Parathyroid adenoma (tissue), 2 donors: ENCODE measurements around the gene ANO9.
"Not testable (repeated sequence)": the region's sequence is repeated elsewhere in the genome, so short reads cannot be mapped to it uniquely, and the experiment has no call there.

Experiments
- H2AFZ ChIP-seq: fragments of 300-600 bp; sonication (generic); one replicate; pipeline ENCODE4 v1.7.0; 2017; ENCODE audit warnings: antibody characterized with exemption, mild to moderate bottlenecking
- H3K27ac ChIP-seq: fragments of 300-600 bp; sonication (generic); one replicate; pipeline ENCODE4 v1.7.0; 2017
- H3K27me3 ChIP-seq: fragments of 300-600 bp; sonication (generic); one replicate; pipeline ENCODE4 v1.7.0; 2017; ENCODE audit warnings: low read length; ENCODE audit not compliant: control insufficient read depth, insufficient read depth
- H3K36me3 ChIP-seq: fragments of 300-600 bp; sonication (generic); one replicate; pipeline ENCODE4 v1.7.0; 2017; ENCODE audit warnings: low read length; ENCODE audit not compliant: control insufficient read depth, insufficient read depth
- H3K4me1 ChIP-seq: fragments of 300-600 bp; sonication (generic); one replicate; pipeline ENCODE4 v1.7.0; 2017; ENCODE audit warnings: control low read depth
- H3K4me2 ChIP-seq: fragments of 300-600 bp; sonication (generic); one replicate; pipeline ENCODE4 v1.7.0; 2017; ENCODE audit warnings: low read length
- H3K4me3 ChIP-seq: fragments of 300-600 bp; sonication (generic); one replicate; pipeline ENCODE4 v1.7.0; 2017; ENCODE audit warnings: low read depth, low read length
- H3K79me2 ChIP-seq: fragments of 300-600 bp; sonication (generic); one replicate; pipeline ENCODE4 v1.7.0; 2017; ENCODE audit warnings: control low read depth
- H3K9ac ChIP-seq: fragments of 300-600 bp; sonication (generic); one replicate; pipeline ENCODE4 v1.7.0; 2017; ENCODE audit warnings: mild to moderate bottlenecking
- H3K9me3 ChIP-seq: fragments of 300-600 bp; sonication (generic); one replicate; pipeline ENCODE4 v1.7.0; 2017; ENCODE audit warnings: low read length; ENCODE audit not compliant: control insufficient read depth
- TF ChIP-seq, protein P1 (sequence below): fragments of 300-600 bp; sonication (generic); IDR thresholded peaks from one replicate; pipeline ENCODE4 v1.7.0; 2017; ENCODE audit warnings: antibody characterized with exemption, mild to moderate bottlenecking
- donor health status: primary hyperparathyroidism.

The ANO9 gene

DNA sequence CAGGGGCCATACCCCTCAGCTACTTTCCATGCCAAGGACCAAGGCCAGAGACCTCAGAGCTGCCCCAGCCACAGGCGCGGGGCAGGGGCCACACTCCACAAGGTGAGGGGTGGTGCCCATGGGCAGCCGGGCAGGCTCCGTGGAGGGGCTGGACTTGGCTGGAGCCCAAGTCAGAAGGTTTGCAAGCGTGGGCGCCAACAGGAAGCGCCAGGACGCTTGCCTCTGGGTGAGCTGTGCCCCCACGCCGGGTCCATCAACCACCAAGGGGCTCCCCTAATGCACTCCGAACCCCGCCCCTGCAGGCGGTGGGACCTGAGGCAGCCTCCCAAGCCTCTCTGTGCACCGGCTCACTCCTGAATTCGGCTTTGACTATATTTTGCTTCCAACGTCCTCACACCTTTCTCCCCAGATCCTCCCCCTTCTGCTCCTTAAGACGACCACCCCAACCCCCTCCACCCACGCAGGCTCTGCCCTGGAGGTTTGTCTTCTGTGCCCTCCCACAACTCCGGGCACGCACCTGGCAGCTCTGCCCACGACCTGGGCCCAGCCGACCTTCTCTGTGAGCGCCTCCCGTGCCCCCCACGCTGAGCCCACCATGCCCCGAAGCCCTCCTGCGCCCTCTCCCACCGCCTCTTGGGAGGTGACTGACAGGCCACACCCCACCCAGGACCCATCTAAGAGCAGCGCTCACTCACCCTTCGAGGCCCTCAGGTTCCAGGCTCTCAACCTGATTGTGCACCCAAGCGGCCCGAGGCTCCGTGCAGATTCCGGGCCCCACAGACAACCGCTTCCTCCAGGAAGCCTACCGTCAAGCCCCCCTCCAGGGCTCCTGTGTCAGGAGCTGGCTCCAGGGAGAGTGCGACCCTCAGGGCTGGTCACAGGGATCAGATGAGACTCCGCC is 50.4 kb downstream of the ANO9 start:
- no peak overlapping the region for H2AFZ ChIP-seq
- TF ChIP-seq, protein P1, sequence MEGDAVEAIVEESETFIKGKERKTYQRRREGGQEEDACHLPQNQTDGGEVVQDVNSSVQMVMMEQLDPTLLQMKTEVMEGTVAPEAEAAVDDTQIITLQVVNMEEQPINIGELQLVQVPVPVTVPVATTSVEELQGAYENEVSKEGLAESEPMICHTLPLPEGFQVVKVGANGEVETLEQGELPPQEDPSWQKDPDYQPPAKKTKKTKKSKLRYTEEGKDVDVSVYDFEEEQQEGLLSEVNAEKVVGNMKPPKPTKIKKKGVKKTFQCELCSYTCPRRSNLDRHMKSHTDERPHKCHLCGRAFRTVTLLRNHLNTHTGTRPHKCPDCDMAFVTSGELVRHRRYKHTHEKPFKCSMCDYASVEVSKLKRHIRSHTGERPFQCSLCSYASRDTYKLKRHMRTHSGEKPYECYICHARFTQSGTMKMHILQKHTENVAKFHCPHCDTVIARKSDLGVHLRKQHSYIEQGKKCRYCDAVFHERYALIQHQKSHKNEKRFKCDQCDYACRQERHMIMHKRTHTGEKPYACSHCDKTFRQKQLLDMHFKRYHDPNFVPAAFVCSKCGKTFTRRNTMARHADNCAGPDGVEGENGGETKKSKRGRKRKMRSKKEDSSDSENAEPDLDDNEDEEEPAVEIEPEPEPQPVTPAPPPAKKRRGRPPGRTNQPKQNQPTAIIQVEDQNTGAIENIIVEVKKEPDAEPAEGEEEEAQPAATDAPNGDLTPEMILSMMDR: no peak
- no peaks in the 10 kb centered on the region for H3K27me3 ChIP-seq
- H3K4me1 ChIP-seq: peaks cover 3% of the 10 kb centered on the region
- no peak overlapping the region for H3K9ac ChIP-seq
- H3K36me3 ChIP-seq: no peaks in the 10 kb centered on the region
- H3K4me3 ChIP-seq: no peak overlapping the region
- no peaks in the 10 kb centered on the region for H3K9me3 ChIP-seq
- H3K27ac ChIP-seq: no peak overlapping the region
- H3K4me2 ChIP-seq: no peak overlapping the region
- H3K79me2 ChIP-seq: no peaks in the 10 kb centered on the region

- Histone ChIP-seq H3K36me3 (no peaks in the 10 kb centered on the region), H3K9me3 (no peaks in the 10 kb centered on the region), H3K27ac (no peak overlapping the region), H3K9ac (no peak overlapping the region), H3K27me3 (no peaks in the 10 kb centered on the region), H2AFZ (no peak overlapping the region), H3K4me2 (no peak overlapping the region), H3K79me2 (no peaks in the 10 kb centered on the region), H3K4me3 (no peak overlapping the region), H3K4me1 (peaks cover 3% of the 10 kb centered on the region)
- TF ChIP-seq, protein P1: no peak
Measured at GRCh38 chr11:390175-390574, 51.6 kb downstream of the ANO9 start.

DNA sequence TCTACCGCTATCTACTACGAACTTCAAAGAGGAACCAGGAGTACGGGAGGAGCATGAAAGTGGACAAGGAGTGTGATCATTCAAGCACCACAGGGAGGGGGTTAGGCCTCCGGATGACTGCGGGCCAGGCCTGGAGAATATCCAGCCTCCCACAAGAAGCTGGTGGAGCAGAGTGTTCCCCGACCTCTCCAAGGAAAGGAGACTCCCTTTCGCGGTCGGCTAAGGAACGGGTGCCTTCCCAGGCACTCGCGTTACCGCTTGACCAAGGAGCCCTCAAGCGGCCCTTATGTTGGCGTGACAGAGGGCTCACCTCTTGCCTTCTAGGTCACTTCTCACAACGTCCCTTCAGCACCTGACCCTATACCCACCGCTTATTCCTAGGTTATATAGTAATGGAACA is 52.4 kb downstream of the ANO9 start:
- not testable (repeated sequence) for H3K36me3 ChIP-seq, H3K4me2 ChIP-seq, H3K4me1 ChIP-seq, H3K4me3 ChIP-seq, H3K9me3 ChIP-seq, H3K79me2 ChIP-seq, H3K27ac ChIP-seq, H3K27me3 ChIP-seq, H2AFZ ChIP-seq, H3K9ac ChIP-seq

GRCh38 chr11:387193-387793 is 54.5 kb downstream of the ANO9 start:
- H3K9ac ChIP-seq: no peak overlapping the region
- TF ChIP-seq, protein P1: no peak
- no peak overlapping the region for H3K27ac ChIP-seq
- H3K27me3 ChIP-seq: no peaks in the 10 kb centered on the region
- no peaks in the 10 kb centered on the region for H3K9me3 ChIP-seq
- no peak overlapping the region for H2AFZ ChIP-seq
- H3K36me3 ChIP-seq: no peaks in the 10 kb centered on the region
- no peak overlapping the region for H3K4me2 ChIP-seq
- no peaks in the 10 kb centered on the region for H3K4me1 ChIP-seq
- H3K4me3 ChIP-seq: no peak overlapping the region
- H3K79me2 ChIP-seq: no peaks in the 10 kb centered on the region

DNA sequence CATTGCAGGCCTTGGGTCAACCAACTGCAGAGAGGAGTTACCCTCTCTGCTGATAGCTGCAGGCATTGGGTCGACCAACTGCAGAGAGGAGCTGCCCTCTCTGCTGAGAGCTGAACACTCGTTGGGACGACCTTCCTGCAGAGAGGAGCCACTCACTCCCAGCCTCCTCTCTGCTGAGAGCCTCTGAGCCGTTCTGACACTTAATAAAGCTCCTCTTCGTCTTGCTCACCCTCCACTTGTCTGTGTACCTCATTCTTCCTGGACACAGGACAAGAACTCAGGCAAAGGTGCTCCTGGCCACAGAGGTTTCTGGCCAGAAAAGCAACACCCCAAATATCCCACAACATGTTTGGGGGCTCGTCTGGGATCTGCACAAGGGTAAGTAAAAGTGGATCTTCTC is 55.3 kb downstream of the ANO9 start:
- Histone ChIP-seq H3K79me2 (no peaks in the 10 kb centered on the region), H3K27me3 (no peaks in the 10 kb centered on the region), H3K9me3 (no peaks in the 10 kb centered on the region), H3K36me3 (no peaks in the 10 kb centered on the region), H3K9ac (no peak overlapping the region), H3K4me1 (no peaks in the 10 kb centered on the region), H3K4me2 (no peak overlapping the region), H2AFZ (no peak overlapping the region), H3K27ac (no peak overlapping the region), H3K4me3 (no peak overlapping the region)
- TF ChIP-seq, protein P1: no peak
